ENCODE results near the gene YY1. TPM values are rescaled to one million over a fixed set of nuclear protein-coding genes. Genes with fewer than 3 reads are reported as not detected.

Gene YY1
- total RNA-seq, 1 donor from 2014 or later: 58.9 TPM

DNA sequence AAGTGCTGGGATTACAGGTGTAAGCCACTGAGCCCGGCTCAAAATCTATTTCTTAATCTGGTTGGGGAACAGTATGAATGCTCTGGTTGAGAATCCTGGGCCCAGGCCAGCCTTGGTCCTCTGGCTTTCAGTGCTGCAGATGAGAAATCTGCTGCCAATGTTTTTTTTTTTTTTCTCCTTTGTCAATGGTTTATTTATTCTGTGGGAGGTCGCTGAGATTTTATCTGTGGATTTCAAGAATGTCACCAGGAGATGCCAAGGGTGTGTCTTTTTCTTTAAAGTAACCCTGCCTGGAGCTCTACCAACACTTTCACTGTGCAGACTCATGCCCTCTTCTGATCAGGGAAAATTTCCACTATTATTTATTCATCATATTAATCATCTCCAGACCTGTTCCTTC is 63.7 kb downstream of the YY1 start:
- Histone ChIP-seq H3K4me2 (no peak overlapping the region), H2AFZ (replicated peaks) (no peak overlapping the region), H4K20me1 (ENCODE audit: low read depth) (peaks cover 84% of the 10 kb centered on the region), H3K9me3 (ENCODE audit: low read depth) (no peaks in the 10 kb centered on the region), H3F3A (ENCODE audit: low read depth) (peaks cover 12% of the 10 kb centered on the region), H3K27ac (no peak overlapping the region), H3K79me2 (ENCODE audit: low read depth) (peaks cover 98% of the 10 kb centered on the region), H3K36me3 (no peaks in the 10 kb centered on the region), H3K4me3 (no peak overlapping the region), H3K9ac (no peak overlapping the region), H3K4me1 (peaks cover 16% of the 10 kb centered on the region), H3K27me3 (no peaks in the 10 kb centered on the region)
- Mint-ChIP-seq H3K27ac (no peak overlapping the region), H3K9me3 (no peaks in the 10 kb centered on the region), H3K4me1 (peaks cover 16% of the 10 kb centered on the region), H3K36me3 (peaks cover 16% of the 10 kb centered on the region), H3K27me3 (ENCODE audit: insufficient read depth, low read depth) (peaks cover 9% of the 10 kb centered on the region), H3K4me3 (no peak overlapping the region)
- TF ChIP-seq EZH2phosphoT487 (IDR thresholded peaks at IDR 0.05): no peak
- TF ChIP-seq, protein P1, sequence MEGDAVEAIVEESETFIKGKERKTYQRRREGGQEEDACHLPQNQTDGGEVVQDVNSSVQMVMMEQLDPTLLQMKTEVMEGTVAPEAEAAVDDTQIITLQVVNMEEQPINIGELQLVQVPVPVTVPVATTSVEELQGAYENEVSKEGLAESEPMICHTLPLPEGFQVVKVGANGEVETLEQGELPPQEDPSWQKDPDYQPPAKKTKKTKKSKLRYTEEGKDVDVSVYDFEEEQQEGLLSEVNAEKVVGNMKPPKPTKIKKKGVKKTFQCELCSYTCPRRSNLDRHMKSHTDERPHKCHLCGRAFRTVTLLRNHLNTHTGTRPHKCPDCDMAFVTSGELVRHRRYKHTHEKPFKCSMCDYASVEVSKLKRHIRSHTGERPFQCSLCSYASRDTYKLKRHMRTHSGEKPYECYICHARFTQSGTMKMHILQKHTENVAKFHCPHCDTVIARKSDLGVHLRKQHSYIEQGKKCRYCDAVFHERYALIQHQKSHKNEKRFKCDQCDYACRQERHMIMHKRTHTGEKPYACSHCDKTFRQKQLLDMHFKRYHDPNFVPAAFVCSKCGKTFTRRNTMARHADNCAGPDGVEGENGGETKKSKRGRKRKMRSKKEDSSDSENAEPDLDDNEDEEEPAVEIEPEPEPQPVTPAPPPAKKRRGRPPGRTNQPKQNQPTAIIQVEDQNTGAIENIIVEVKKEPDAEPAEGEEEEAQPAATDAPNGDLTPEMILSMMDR (IDR thresholded peaks at IDR 0.05): no peak
- no peak for TF ChIP-seq EZH2 (IDR thresholded peaks at IDR 0.05)
- no peak for DNase-seq (ENCODE audit: low spot score)

DNA sequence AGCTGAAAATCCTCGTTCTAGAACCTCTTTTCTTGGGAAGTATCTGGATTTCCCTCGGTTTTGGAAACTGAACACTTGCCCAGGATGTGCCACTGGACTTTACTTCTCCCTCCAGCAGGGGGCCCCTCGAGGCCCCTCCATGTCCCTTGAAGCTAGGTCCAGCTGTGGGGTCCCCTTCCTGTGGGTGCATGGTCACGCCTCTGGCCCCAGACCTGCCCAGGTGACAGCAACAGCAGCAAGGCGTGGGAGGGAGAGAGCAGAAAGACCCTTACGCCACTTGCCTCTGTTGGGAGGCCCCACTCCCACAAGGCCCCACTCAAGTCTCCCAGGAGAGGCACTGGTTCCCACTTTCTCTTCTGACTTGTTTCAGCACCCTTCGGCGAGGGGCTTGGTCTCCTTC is 64.2 kb downstream of the YY1 start:
- Mint-ChIP-seq H3K4me3 (no peak overlapping the region), H3K36me3 (peaks cover 13% of the 10 kb centered on the region), H3K27me3 (ENCODE audit: insufficient read depth, low read depth) (peaks cover 11% of the 10 kb centered on the region), H3K9me3 (no peaks in the 10 kb centered on the region), H3K27ac (no peak overlapping the region), H3K4me1 (peaks cover 22% of the 10 kb centered on the region)
- H3K4me3 ChIP-seq: no peak overlapping the region
- H3K27me3 ChIP-seq: no peaks in the 10 kb centered on the region
- peak overlapping the region; percentile 86 for H3K4me2 ChIP-seq
- peak; percentile 46 for DNase-seq (ENCODE audit: low spot score)
- H3K36me3 ChIP-seq: no peaks in the 10 kb centered on the region
- peaks cover 84% of the 10 kb centered on the region for H4K20me1 ChIP-seq (ENCODE audit: low read depth)
- H3K27ac ChIP-seq: no peak overlapping the region
- H3K9me3 ChIP-seq (ENCODE audit: low read depth): no peaks in the 10 kb centered on the region
- peaks cover 22% of the 10 kb centered on the region for H3K4me1 ChIP-seq
- peaks cover 12% of the 10 kb centered on the region for H3F3A ChIP-seq (ENCODE audit: low read depth)
- H3K9ac ChIP-seq: no peak overlapping the region
- peaks cover 98% of the 10 kb centered on the region for H3K79me2 ChIP-seq (ENCODE audit: low read depth)
- TF ChIP-seq EZH2 (IDR thresholded peaks at IDR 0.05) (no peak), EZH2phosphoT487 (IDR thresholded peaks at IDR 0.05) (no peak)
- TF ChIP-seq, protein P1 (IDR thresholded peaks at IDR 0.05): peak; percentile 61
- H2AFZ ChIP-seq (replicated peaks): no peak overlapping the region

DNA sequence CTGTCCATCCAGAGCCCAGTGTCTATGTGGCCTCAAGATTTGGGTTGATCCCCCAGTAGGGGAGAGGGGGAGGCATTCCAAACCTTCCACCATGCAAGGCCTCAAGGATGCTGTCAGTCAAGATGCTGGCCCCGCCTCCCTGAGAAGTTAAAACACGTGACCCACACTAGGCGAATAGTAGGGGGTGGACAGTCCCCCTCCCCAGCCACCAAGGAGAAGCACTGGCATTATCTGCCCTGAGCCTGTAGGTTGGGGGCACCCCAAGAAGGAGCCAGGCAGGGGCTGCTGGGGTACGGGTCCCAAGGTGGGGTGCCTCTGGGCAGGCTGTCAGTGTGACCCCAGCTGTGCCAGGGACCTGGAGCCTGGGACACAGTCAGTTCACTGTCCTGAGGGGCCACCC is 65.0 kb downstream of the YY1 start:
- Histone ChIP-seq H3K4me1 (peaks cover 26% of the 10 kb centered on the region), H3K9ac (no peak overlapping the region), H3K9me3 (ENCODE audit: low read depth) (no peaks in the 10 kb centered on the region), H3K27me3 (no peaks in the 10 kb centered on the region), H3K79me2 (ENCODE audit: low read depth) (peaks cover 98% of the 10 kb centered on the region), H3K4me3 (peak overlapping the region; percentile 100), H3K27ac (no peak overlapping the region), H2AFZ (replicated peaks) (no peak overlapping the region), H3K36me3 (no peaks in the 10 kb centered on the region), H3K4me2 (peak overlapping the region; percentile 86), H3F3A (ENCODE audit: low read depth) (peaks cover 12% of the 10 kb centered on the region), H4K20me1 (ENCODE audit: low read depth) (peaks cover 84% of the 10 kb centered on the region)
- DNase-seq (ENCODE audit: low spot score): peak; percentile 65
- peak overlapping the region; percentile 95 for H3K4me3 Mint-ChIP-seq
- no peaks in the 10 kb centered on the region for H3K9me3 Mint-ChIP-seq
- peaks cover 11% of the 10 kb centered on the region for H3K27me3 Mint-ChIP-seq (ENCODE audit: insufficient read depth, low read depth)
- peaks cover 30% of the 10 kb centered on the region for H3K4me1 Mint-ChIP-seq
- peaks cover 9% of the 10 kb centered on the region for H3K36me3 Mint-ChIP-seq
- H3K27ac Mint-ChIP-seq: no peak overlapping the region
- TF ChIP-seq, protein P1 (IDR thresholded peaks at IDR 0.05): no peak
- no peak for TF ChIP-seq EZH2phosphoT487 (IDR thresholded peaks at IDR 0.05)
- TF ChIP-seq EZH2 (IDR thresholded peaks at IDR 0.05): no peak

Measured in neural progenitor cell (in vitro differentiated cells).